HG03060 (cell line): ENCODE results near the gene APLF.

Experiments used
- ATAC-seq: cut with Tn5 transposase; IDR thresholded peaks from one replicate; pipeline ENCODE4 v1.9.1; 2021; ENCODE audit warnings: low read depth, moderate number of reproducible peaks; ENCODE audit not compliant: unreplicated experiment

Gene APLF

GRCh38 chr2:68627615-68628014 lies 160.2 kb downstream of the APLF start:
- ATAC-seq: no peak
